Measurements from ENCODE around the gene POMGNT1.

- TF ChIP-seq CTCF (conservative IDR thresholded peaks at IDR 0.05; ENCODE audit: low read depth, low read length), result no peak
- no peak for TF ChIP-seq EZH2phosphoT487 (IDR thresholded peaks at IDR 0.05; ENCODE audit: borderline replicate concordance, low read length)
These were observed 16.6 kb downstream of the POMGNT1 start for GRCh38 chr1:46181343-46182260.
